Adipocyte (in vitro differentiated cells): ENCODE results near the gene FCHSD2.

ENCODE experiments used
- DNase-seq: peaks from one replicate; pipeline ENCODE4 v3.0.0-alpha.2; 2015; ENCODE audit warnings: low read depth
- H3K27me3 ChIP-seq: replicated peaks from 2 replicates; pipeline ENCODE4 v1.7.0; 2013; ENCODE audit warnings: mild to moderate bottlenecking, low read length, moderate library complexity; ENCODE audit not compliant: control insufficient read depth, insufficient read depth
- H3K36me3 ChIP-seq: 2 replicates; pipeline ENCODE4 v1.7.0; 2013; ENCODE audit warnings: low read length, mild to moderate bottlenecking, moderate library complexity; ENCODE audit not compliant: control insufficient read depth, insufficient read depth, severe bottlenecking
- H3K4me1 ChIP-seq: 2 replicates; pipeline ENCODE4 v1.7.0; 2013; ENCODE audit warnings: mild to moderate bottlenecking, low read length, moderate library complexity; ENCODE audit not compliant: control insufficient read depth, insufficient read depth
- H3K4me3 ChIP-seq: 2 replicates; pipeline ENCODE4 v1.7.0; 2013; ENCODE audit warnings: mild to moderate bottlenecking, low read length, moderate library complexity
- H3K9ac ChIP-seq: 2 replicates; pipeline ENCODE4 v1.7.0; 2013; ENCODE audit warnings: mild to moderate bottlenecking, low read length, moderate library complexity
- H3K9me3 ChIP-seq: 2 replicates; pipeline ENCODE4 v1.7.0; 2013; ENCODE audit warnings: mild to moderate bottlenecking, low read length, moderate library complexity; ENCODE audit not compliant: control insufficient read depth

The FCHSD2 gene

DNA sequence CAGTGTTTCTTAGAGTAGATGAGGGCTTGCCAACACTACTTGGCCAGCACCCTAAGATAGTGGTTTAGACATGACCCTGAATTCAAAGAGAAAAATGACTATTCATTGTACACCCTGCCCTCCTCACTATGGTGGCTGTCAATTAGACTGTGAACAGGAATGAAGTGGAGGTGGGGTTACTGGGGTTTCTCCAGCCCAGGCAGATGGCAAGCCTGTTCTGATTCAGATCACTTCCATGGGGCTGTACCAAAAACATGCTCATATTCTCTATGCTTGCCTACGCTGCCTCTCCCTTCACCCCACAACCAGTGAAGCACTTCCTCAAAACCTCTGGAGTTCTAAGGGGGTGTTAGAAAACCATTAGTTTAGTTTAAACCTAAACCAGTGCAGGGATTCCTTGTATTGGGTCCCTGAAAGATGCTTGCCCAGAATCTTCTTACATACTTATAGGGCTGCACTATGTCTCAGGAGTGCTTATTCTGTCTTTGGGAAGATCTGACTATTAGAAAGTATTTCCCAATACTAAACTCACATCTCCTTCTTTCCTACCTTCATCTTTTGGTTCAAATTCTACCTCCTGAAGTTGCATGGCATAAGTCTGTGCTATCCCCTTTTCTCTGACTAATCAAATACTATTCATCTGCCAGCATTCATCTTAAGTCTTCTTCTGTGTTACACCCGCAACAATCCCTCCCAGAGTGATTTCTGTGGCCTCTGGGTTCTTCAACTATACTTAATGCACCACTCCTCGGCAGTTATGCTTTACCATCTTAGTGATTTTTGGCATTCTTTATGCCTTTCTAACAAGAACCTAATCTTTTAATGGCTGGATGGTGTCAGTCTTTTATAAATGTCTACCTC is 256.1 kb downstream of the FCHSD2 start:
- Histone ChIP-seq H3K9ac (no peak overlapping the region), H3K27me3 (no peaks in the 10 kb centered on the region), H3K4me3 (no peak overlapping the region), H3K9me3 (no peaks in the 10 kb centered on the region), H3K4me1 (no peaks in the 10 kb centered on the region), H3K36me3 (peaks cover 28% of the 10 kb centered on the region)
- DNase-seq: no peak

GRCh38 chr11:72876147-72876546 is 266.0 kb downstream of the FCHSD2 start:
- DNase-seq: no peak
- Histone ChIP-seq H3K9me3 (no peaks in the 10 kb centered on the region), H3K36me3 (peaks cover 20% of the 10 kb centered on the region), H3K9ac (no peak overlapping the region), H3K4me1 (no peaks in the 10 kb centered on the region), H3K4me3 (no peak overlapping the region), H3K27me3 (no peaks in the 10 kb centered on the region)

- Histone ChIP-seq H3K27me3 (no peaks in the 10 kb centered on the region), H3K9me3 (no peaks in the 10 kb centered on the region), H3K4me1 (no peaks in the 10 kb centered on the region), H3K9ac (no peak overlapping the region), H3K4me3 (no peak overlapping the region), H3K36me3 (peaks cover 20% of the 10 kb centered on the region)
- DNase-seq: no peak
Measured at GRCh38 chr11:72875736-72876135, 266.4 kb downstream of the FCHSD2 start.

- no peaks in the 10 kb centered on the region for H3K9me3 ChIP-seq
- no peak overlapping the region for H3K4me3 ChIP-seq
- no peak overlapping the region for H3K9ac ChIP-seq
- DNase-seq: no peak
- H3K27me3 ChIP-seq: no peaks in the 10 kb centered on the region
- no peaks in the 10 kb centered on the region for H3K4me1 ChIP-seq
- peaks cover 20% of the 10 kb centered on the region for H3K36me3 ChIP-seq
Measured at GRCh38 chr11:72872012-72872411, 270.1 kb downstream of the FCHSD2 start.

GRCh38 chr11:72871119-72871518 is 271.0 kb downstream of the FCHSD2 start:
- no peaks in the 10 kb centered on the region for H3K9me3 ChIP-seq
- no peak overlapping the region for H3K9ac ChIP-seq
- H3K4me3 ChIP-seq: no peak overlapping the region
- H3K27me3 ChIP-seq: no peaks in the 10 kb centered on the region
- H3K36me3 ChIP-seq: peaks cover 17% of the 10 kb centered on the region
- no peaks in the 10 kb centered on the region for H3K4me1 ChIP-seq
- DNase-seq: peak; percentile 38

GRCh38 chr11:72869831-72870230 is 272.3 kb downstream of the FCHSD2 start:
- Histone ChIP-seq H3K4me3 (no peak overlapping the region), H3K36me3 (peaks cover 12% of the 10 kb centered on the region), H3K9me3 (no peaks in the 10 kb centered on the region), H3K4me1 (peaks cover 12% of the 10 kb centered on the region), H3K9ac (no peak overlapping the region), H3K27me3 (no peaks in the 10 kb centered on the region)
- DNase-seq: no peak

DNA sequence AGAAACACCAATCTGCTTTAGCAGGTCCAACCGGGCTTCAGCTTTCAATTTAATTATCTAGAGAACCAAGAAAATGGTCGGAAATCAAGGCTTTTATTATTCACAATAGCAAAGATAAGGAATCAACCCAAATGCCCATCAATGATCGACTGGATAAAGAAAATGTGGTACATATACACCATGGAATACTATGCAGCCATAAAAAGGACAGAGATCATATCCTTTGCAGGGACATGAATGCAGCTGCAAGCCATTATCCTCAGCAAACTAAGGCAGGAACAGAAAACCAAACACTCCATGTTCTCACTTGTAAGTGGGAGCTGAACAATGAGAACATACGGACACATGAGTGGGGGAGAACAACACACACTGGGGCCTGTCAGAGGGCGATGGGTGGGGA is 274.1 kb downstream of the FCHSD2 start:
- Histone ChIP-seq H3K9ac (no peak overlapping the region), H3K4me1 (peaks cover 19% of the 10 kb centered on the region), H3K9me3 (no peaks in the 10 kb centered on the region), H3K36me3 (peaks cover 5% of the 10 kb centered on the region), H3K4me3 (no peak overlapping the region), H3K27me3 (no peaks in the 10 kb centered on the region)
- DNase-seq: no peak

GRCh38 chr11:72864702-72865655 is 277.1 kb downstream of the FCHSD2 start:
- H3K36me3 ChIP-seq: no peaks in the 10 kb centered on the region
- no peaks in the 10 kb centered on the region for H3K9me3 ChIP-seq
- no peak overlapping the region for H3K9ac ChIP-seq
- peak; percentile 31 for DNase-seq
- no peaks in the 10 kb centered on the region for H3K27me3 ChIP-seq
- H3K4me3 ChIP-seq: no peak overlapping the region
- H3K4me1 ChIP-seq: peaks cover 19% of the 10 kb centered on the region

- H3K9ac ChIP-seq: no peak overlapping the region
- H3K4me3 ChIP-seq: no peak overlapping the region
Measured at GRCh38 chr11:72863916-72864315, 278.2 kb downstream of the FCHSD2 start.

GRCh38 chr11:72863091-72863490 is 279.0 kb downstream of the FCHSD2 start:
- Histone ChIP-seq H3K9me3 (no peaks in the 10 kb centered on the region), H3K4me1 (peaks cover 23% of the 10 kb centered on the region), H3K4me3 (no peak overlapping the region), H3K36me3 (no peaks in the 10 kb centered on the region), H3K27me3 (no peaks in the 10 kb centered on the region), H3K9ac (no peak overlapping the region)
- no peak for DNase-seq

More at GRCh38 chr11:72863916-72864315, 278.2 kb downstream of the FCHSD2 start:
- no peak for DNase-seq
- no peaks in the 10 kb centered on the region for H3K27me3 ChIP-seq
- peaks cover 19% of the 10 kb centered on the region for H3K4me1 ChIP-seq
- no peaks in the 10 kb centered on the region for H3K36me3 ChIP-seq
- H3K9me3 ChIP-seq: no peaks in the 10 kb centered on the region

DNA sequence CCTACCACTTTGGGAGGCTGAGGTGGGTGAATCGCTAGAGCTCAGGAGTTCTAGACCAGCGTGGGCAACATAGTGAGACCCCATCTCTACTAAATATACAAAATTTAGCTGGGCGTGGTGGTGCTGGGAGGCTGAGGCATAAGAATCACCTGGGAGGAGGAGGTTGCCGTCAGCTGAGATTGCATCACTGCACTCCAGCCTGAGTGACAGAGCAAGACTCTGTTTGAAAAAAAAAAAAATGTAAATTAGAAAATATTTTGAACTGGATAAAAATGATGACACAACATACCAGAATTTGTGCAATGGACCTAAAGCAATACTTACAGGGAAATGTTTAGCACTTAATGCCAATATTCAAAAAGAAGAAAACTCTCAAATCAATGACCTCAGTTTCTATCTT is 281.5 kb downstream of the FCHSD2 start:
- no peaks in the 10 kb centered on the region for H3K36me3 ChIP-seq
- DNase-seq: peak; percentile 37
- no peaks in the 10 kb centered on the region for H3K27me3 ChIP-seq
- H3K9me3 ChIP-seq: no peaks in the 10 kb centered on the region
- H3K9ac ChIP-seq: no peak overlapping the region
- peaks cover 33% of the 10 kb centered on the region for H3K4me1 ChIP-seq
- H3K4me3 ChIP-seq: no peak overlapping the region
